ENCODE measurements around the gene SEMA6C. TPM values are rescaled to one million over a fixed set of nuclear protein-coding genes. Genes with fewer than 3 reads are reported as not detected.

The SEMA6C gene
- total and polyA plus RNA-seq, 2 of the 8 experiments (the other 6 are each of a cell fraction or from before 2014, with no cell fraction given): 12.2 to 15.7 TPM

DNA sequence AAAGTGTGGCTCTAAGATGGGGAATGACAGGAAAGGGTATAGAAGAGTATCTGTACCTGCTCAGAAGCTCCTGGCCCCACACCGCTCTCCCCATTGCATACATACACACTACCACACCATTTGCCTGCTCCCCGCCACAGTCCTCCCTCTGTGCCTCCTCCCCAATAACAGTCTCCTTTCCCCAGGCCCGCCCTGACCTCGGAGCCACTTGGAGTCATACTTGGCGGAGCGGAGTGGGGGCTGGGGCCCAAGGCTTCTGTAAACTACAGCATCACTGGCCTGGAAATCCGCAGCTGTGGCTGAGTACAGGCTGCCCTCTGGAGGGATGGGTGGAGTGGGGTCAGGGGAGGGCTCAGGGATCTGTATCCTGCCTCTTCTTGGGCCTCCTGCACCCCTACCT, 8.6 kb downstream of the SEMA6C start:
- Histone ChIP-seq H4K91ac (replicated peaks; ENCODE audit: insufficient read length, low read length) (no peak overlapping the region), H3K56ac (replicated peaks; ENCODE audit: insufficient read length, low read depth, low read length) (no peak overlapping the region), H3K27me3 (replicated peaks in 1 of 4; ENCODE audit: control insufficient read depth in 3 of 4, extremely low read depth in 1 of 4, insufficient read depth in 3 of 4, low read length in 3 of 4) (peaks cover 0 to 14% (median 8%) of the 10 kb centered on the region in 4 experiments; a peak in 5 of 7 replicates), H3K27ac (ENCODE audit: low read depth, low read length) (no peak overlapping the region), H3K14ac (ENCODE audit: insufficient read length) (no peak overlapping the region), H2BK12ac (ENCODE audit: low read depth, low read length) (no peak overlapping the region), H3K23me2 (ENCODE audit: low read depth, low read length) (peaks cover 4% of the 10 kb centered on the region; the same call in 1 of the 2 replicates), H4K8ac (ENCODE audit: extremely low read depth, insufficient read depth, low read length) (no peak overlapping the region), H4K5ac (ENCODE audit: insufficient read length, low read depth, low read length) (no peak overlapping the region), H3K4me3 (ENCODE audit: extremely low read depth in 1 of 4, insufficient read depth in 2 of 4, low read depth in 3 of 4, low read length in 4 of 4) (no peak overlapping the region), H2BK5ac (ENCODE audit: low read depth, low read length) (no peak overlapping the region), H4K20me1 (replicated peaks in 1 of 2; ENCODE audit: control insufficient read depth in 1 of 2, insufficient read depth in 2 of 2, low read length in 2 of 2) (peaks cover 3 to 4% of the 10 kb centered on the region in 2 experiments), H3K4me1 (replicated peaks in 1 of 4; ENCODE audit: control insufficient read depth in 3 of 4, insufficient read depth in 4 of 4, low read length in 3 of 4) (peaks cover 0 to 10% (median 6%) of the 10 kb centered on the region in 4 experiments; a peak in 5 of 7 replicates), H3K23ac (ENCODE audit: insufficient read length) (no peak overlapping the region), H3K36me3 (ENCODE audit: control insufficient read depth in 2 of 4, insufficient read depth in 4 of 4, low read length in 3 of 4) (peaks cover 0 to 10% (median 2%) of the 10 kb centered on the region in 4 experiments; a peak in 4 of 8 replicates), H3K9me3 (ENCODE audit: insufficient read depth in 2 of 2, low read depth in 1 of 2, low read length in 1 of 2) (no peaks in the 10 kb centered on the region), H3K4ac (replicated peaks; ENCODE audit: insufficient read length, low read depth, low read length) (no peak overlapping the region), H2BK20ac (ENCODE audit: low read length) (no peak overlapping the region), H3K9ac (replicated peaks in 1 of 4; ENCODE audit: extremely low read depth in 1 of 4, low read depth in 3 of 4, low read length in 3 of 4) (no peak overlapping the region), H2BK120ac (replicated peaks; ENCODE audit: low read depth, low read length) (no peak overlapping the region), H2BK15ac (ENCODE audit: low read length) (no peak overlapping the region), H2AK5ac (ENCODE audit: low read depth, low read length) (no peak overlapping the region), H3K18ac (ENCODE audit: extremely low read depth, low read length) (no peak overlapping the region), H2AFZ (ENCODE audit: low read length) (no peak overlapping the region), H3K79me2 (ENCODE audit: control insufficient read depth in 1 of 2, insufficient read depth in 2 of 2, low read length in 2 of 2) (no peaks in the 10 kb centered on the region), H3K79me1 (ENCODE audit: low read depth, low read length) (no peaks in the 10 kb centered on the region), H3K4me2 (ENCODE audit: insufficient read depth in 1 of 2, low read depth in 2 of 2, low read length in 2 of 2) (no peak overlapping the region)
- POLR2A ChIA-PET (ENCODE audit: partially characterized antibody): no interaction called here
- no peak for TF ChIP-seq POLR2A (IDR thresholded peaks at IDR 0.05; ENCODE audit: control extremely low read depth in 1 of 2, low read depth in 2 of 2, low read length in 2 of 2)
- no peak for TF ChIP-seq KDM5A (IDR thresholded peaks at IDR 0.05; ENCODE audit: low read length)
- no peak for TF ChIP-seq GABPA (IDR thresholded peaks at IDR 0.05; ENCODE audit: borderline replicate concordance, insufficient read depth, low read length)
- WGBS, 2 experiments (ENCODE audit: extremely low coverage in 1 of 2, insufficient coverage in 1 of 2, insufficient read length in 1 of 2, insufficient replicate concordance in 2 of 2, low coverage in 1 of 2, low lambda C conversion rate in 2 of 2, missing lambda C conversion rate in 1 of 2): 90% methylated on average over 7 of the region's 7 CpGs; no CpG with 5 or more reads in 1 of the 2 experiments
- FAIRE-seq (no peak), DNase-seq (ENCODE audit: low read depth in 1 of 2, low spot score in 2 of 2) (no peak)
- CTCF ChIA-PET (ENCODE audit: partially characterized antibody): interaction anchor here (0.5 to 7.9 kb wide), 3 partner anchors 17 to 605 kb away, joined by 3 to 94 read pairs (median 5); partner anchors contain the start of gene TNFAIP8L2
